Spleen (tissue), 7 donors: Measurements from ENCODE around the gene ADAMTS6.

Experiments
- POLR2A ChIP-seq, 3 donors: fragments of 450-650 bp; IDR thresholded peaks; one replicate each; pipeline ENCODE4 v1.5.1; 2017; ENCODE audit warnings: antibody characterized with exemption in 3 of 3, mild to moderate bottlenecking in 1 of 3
- POLR2AphosphoS5 ChIP-seq, 3 donors: sonication (generic); formaldehyde crosslinking; IDR thresholded peaks; one replicate each; pipeline ENCODE4 v1.5.1; 2017; ENCODE audit warnings: antibody characterized with exemption in 3 of 3
- TF ChIP-seq, protein P1 (sequence below), 11 experiments: fragments of 200-600 bp in 7 of 11; fragments of 450-650 bp in 4 of 11; sonication (generic) in 4 of 11; IDR thresholded peaks in 8 of 11; conservative IDR thresholded peaks in 3 of 11; 1 replicate in 7 of 11; 2 replicates in 4 of 11; pipeline versions ENCODE4 v1.4.0 to v1.8.0; 2016 to 2021; ENCODE audit warnings: antibody characterized with exemption in 11 of 11, inconsistent platforms in 4 of 11, mild to moderate bottlenecking in 1 of 11
- donor health status: DM: no; HTN: no; CAD: no; lungs with moderate emphysema.
- donor health status: DM: no; HTN: no; CAD: no.
- donor health status: DM: no; HTN: no; CAD: no.

- TF ChIP-seq POLR2A (IDR thresholded peaks at IDR 0.05) (no peak), POLR2AphosphoS5 (IDR thresholded peaks at IDR 0.05) (no peak)
- TF ChIP-seq, protein P1, sequence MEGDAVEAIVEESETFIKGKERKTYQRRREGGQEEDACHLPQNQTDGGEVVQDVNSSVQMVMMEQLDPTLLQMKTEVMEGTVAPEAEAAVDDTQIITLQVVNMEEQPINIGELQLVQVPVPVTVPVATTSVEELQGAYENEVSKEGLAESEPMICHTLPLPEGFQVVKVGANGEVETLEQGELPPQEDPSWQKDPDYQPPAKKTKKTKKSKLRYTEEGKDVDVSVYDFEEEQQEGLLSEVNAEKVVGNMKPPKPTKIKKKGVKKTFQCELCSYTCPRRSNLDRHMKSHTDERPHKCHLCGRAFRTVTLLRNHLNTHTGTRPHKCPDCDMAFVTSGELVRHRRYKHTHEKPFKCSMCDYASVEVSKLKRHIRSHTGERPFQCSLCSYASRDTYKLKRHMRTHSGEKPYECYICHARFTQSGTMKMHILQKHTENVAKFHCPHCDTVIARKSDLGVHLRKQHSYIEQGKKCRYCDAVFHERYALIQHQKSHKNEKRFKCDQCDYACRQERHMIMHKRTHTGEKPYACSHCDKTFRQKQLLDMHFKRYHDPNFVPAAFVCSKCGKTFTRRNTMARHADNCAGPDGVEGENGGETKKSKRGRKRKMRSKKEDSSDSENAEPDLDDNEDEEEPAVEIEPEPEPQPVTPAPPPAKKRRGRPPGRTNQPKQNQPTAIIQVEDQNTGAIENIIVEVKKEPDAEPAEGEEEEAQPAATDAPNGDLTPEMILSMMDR (IDR thresholded peaks at IDR 0.05 in 8 of 11, conservative IDR thresholded peaks at IDR 0.05 in 3 of 11): no peak
Observed at GRCh38 chr5:65468633-65469032, 13.1 kb downstream of the ADAMTS6 start.
